Uterus (tissue), 2 donors: ENCODE data around the gene BHLHA15.

Experiments
- POLR2A ChIP-seq, 2 donors: fragments of 450-650 bp; IDR thresholded peaks; one replicate each; pipeline ENCODE4 v1.6.1; 2016; ENCODE audit warnings: antibody characterized with exemption in 2 of 2, mild to moderate bottlenecking in 1 of 2, moderate library complexity in 1 of 2
- TF ChIP-seq, protein P1 (sequence below), 4 experiments: fragments of 200-600 bp in 2 of 4; fragments of 450-650 bp in 2 of 4; sonication (generic) in 2 of 4; IDR thresholded peaks; one replicate each; pipeline ENCODE4 v1.5.1; 2016 to 2019; ENCODE audit warnings: antibody characterized with exemption in 4 of 4, mild to moderate bottlenecking in 2 of 4, moderate library complexity in 1 of 4

- TF ChIP-seq, protein P1, sequence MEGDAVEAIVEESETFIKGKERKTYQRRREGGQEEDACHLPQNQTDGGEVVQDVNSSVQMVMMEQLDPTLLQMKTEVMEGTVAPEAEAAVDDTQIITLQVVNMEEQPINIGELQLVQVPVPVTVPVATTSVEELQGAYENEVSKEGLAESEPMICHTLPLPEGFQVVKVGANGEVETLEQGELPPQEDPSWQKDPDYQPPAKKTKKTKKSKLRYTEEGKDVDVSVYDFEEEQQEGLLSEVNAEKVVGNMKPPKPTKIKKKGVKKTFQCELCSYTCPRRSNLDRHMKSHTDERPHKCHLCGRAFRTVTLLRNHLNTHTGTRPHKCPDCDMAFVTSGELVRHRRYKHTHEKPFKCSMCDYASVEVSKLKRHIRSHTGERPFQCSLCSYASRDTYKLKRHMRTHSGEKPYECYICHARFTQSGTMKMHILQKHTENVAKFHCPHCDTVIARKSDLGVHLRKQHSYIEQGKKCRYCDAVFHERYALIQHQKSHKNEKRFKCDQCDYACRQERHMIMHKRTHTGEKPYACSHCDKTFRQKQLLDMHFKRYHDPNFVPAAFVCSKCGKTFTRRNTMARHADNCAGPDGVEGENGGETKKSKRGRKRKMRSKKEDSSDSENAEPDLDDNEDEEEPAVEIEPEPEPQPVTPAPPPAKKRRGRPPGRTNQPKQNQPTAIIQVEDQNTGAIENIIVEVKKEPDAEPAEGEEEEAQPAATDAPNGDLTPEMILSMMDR (IDR thresholded peaks at IDR 0.05), result no peak
- TF ChIP-seq POLR2A (IDR thresholded peaks at IDR 0.05), result no peak
Measured at GRCh38 chr7:98191668-98192431, 19.4 kb upstream of the BHLHA15 start.
